Panc1 (cell line): Measurements from ENCODE around the gene METTL25B. TPM values are rescaled to one million over a fixed set of nuclear protein-coding genes. Genes with fewer than 3 reads are reported as not detected.

Source experiments
- ATAC-seq: fragments of 200-7000 bp; cut with Tn5 transposase; 2 replicates; pipeline ENCODE4 v1.9.1; 2020; ENCODE audit warnings: mild to moderate bottlenecking, moderate library complexity
- BruUV-seq: library from RNA; stranded (reverse); fragments of 400-500 nt; replicated peaks from 2 replicates; lab custom pipeline; 2021; lab: Mats Ljungman, UMichigan
- CTCF ChIA-PET: fragments of 300-600 bp; sonication (Branson Sonifier 250); formaldehyde crosslinking; loops from one replicate; lab custom pipeline; 2022; ENCODE audit warnings: antibody characterized with exemption; lab: Charles Lee
- POLR2A ChIA-PET: fragments of 300-600 bp; sonication (Branson Sonifier 250); formaldehyde crosslinking; loops from one replicate; lab custom pipeline; 2022; ENCODE audit warnings: antibody characterized with exemption; lab: Charles Lee
- DNase-seq: peaks from one replicate; pipeline ENCODE4 v3.0.0-alpha.2; 2010; ENCODE audit warnings: low read depth, low spot score
- H3K27ac ChIP-seq: 2 replicates; pipeline ENCODE4 v1.5.1; 2011; ENCODE audit warnings: mild to moderate bottlenecking, low read length, inconsistent platforms
- H3K27me3 ChIP-seq: fragments of 200-500 bp; sonication (Bioruptor generic); 2 replicates; pipeline ENCODE4 v1.6.0; 2014; ENCODE audit warnings: low read length, inconsistent platforms; ENCODE audit not compliant: control insufficient read depth, insufficient read depth
- H3K36me3 ChIP-seq: fragments of 200-500 bp; sonication (Bioruptor generic); 2 replicates; pipeline ENCODE4 v1.5.1; 2014; ENCODE audit warnings: inconsistent platforms, mild to moderate bottlenecking, low read length, moderate library complexity; ENCODE audit not compliant: control insufficient read depth, insufficient read depth
- H3K4me1 ChIP-seq: 2 replicates; pipeline ENCODE4 v1.5.1; 2011; ENCODE audit warnings: inconsistent platforms, mild to moderate bottlenecking, low read length, moderate library complexity; ENCODE audit not compliant: control insufficient read depth, insufficient read depth
- H3K4me3 ChIP-seq, 2 experiments: 2 replicates each; pipeline ENCODE4 v1.5.1; 2011 to 2012; ENCODE audit warnings: low read depth in 2 of 2, low read length in 2 of 2, mild to moderate bottlenecking in 2 of 2, inconsistent platforms in 1 of 2, moderate library complexity in 1 of 2
- H3K9me3 ChIP-seq: fragments of 200-500 bp; sonication (Bioruptor generic); 2 replicates; pipeline ENCODE4 v1.5.1; 2014; ENCODE audit warnings: low read depth, mild to moderate bottlenecking, inconsistent platforms, low read length, moderate library complexity; ENCODE audit not compliant: control insufficient read depth, insufficient read depth
- CTCF ChIP-seq: fragments of 450-650 bp; IDR thresholded peaks from 2 replicates; pipeline ENCODE4 v1.5.1; 2017; ENCODE audit warnings: mild to moderate bottlenecking
- POLR2AphosphoS5 ChIP-seq: IDR thresholded peaks from 2 replicates; pipeline ENCODE4 v1.6.1; 2012; ENCODE audit warnings: mild to moderate bottlenecking, low read depth, low read length, moderate library complexity
- REST ChIP-seq, 2 experiments: IDR thresholded peaks; 2 replicates each; pipeline ENCODE4 v1.6.1; 2011 to 2012; ENCODE audit warnings: low read depth in 2 of 2, control low read depth in 1 of 2, low read length in 1 of 2, mild to moderate bottlenecking in 1 of 2, moderate library complexity in 1 of 2; ENCODE audit not compliant: insufficient read depth in 1 of 2
- SIN3A ChIP-seq: IDR thresholded peaks from 2 replicates; pipeline ENCODE4 v1.6.1; 2012; ENCODE audit warnings: low read depth, mild to moderate bottlenecking, low read length, moderate library complexity, borderline replicate concordance; ENCODE audit not compliant: insufficient read depth
- TCF7L2 ChIP-seq: IDR thresholded peaks from 2 replicates; pipeline ENCODE4 v1.6.1; 2011; ENCODE audit warnings: mild to moderate bottlenecking, low read depth, low read length, inconsistent platforms
- in situ Hi-C: cut with HindIII; loops from 2 replicates; pipeline ENCODE4 v1.10.0; 2016; ENCODE audit warnings: low sequenced_read_pairs, low pct_unique_long_range_greater_than_20kb
- intact Hi-C: fragments of 100-400 bp; cut with micrococcal nuclease; formaldehyde crosslinking; loops from one replicate; pipeline ENCODE4 v1.10.0; 2022; ENCODE audit not compliant: unreplicated experiment
- total RNA-seq: library from RNA; stranded (reverse); gene quantifications from one replicate; pipeline ENCODE4 v1.2.1, GENCODE V29; 2021; ENCODE audit not compliant: unreplicated experiment

The METTL25B gene
- total RNA-seq, 1 experiment from 2014 or later, result 32.8 TPM

- 0 out of 2 replicates have a peak, but pooled peaks cover 5% of the 10 kb centered on the region for H3K4me1 ChIP-seq
- DNase-seq (no peak), ATAC-seq (no peak)
- no peaks in the 10 kb centered on the region for H3K9me3 ChIP-seq
- H3K27ac ChIP-seq, result no peak overlapping the region
- ChIA-PET CTCF (no interaction called here), POLR2A (no interaction called here)
- intact Hi-C loops, result no loop called here
- no peak for TF ChIP-seq TCF7L2
- TF ChIP-seq CTCF, result no peak
- TF ChIP-seq REST (IDR thresholded peaks at IDR 0.05; ENCODE audit: insufficient read depth in 1 of 2, low read depth in 2 of 2, low read length in 1 of 2), result no peak
- TF ChIP-seq SIN3A, result no peak
- no peak for TF ChIP-seq POLR2AphosphoS5
- BruUV-seq, result TSS peak; percentile 37
- no peaks in the 10 kb centered on the region; the same call in 1 of the 2 replicates for H3K36me3 ChIP-seq
- no peak overlapping the region for H3K4me3 ChIP-seq
- in situ Hi-C loops, result no loop called here
- H3K27me3 ChIP-seq, result no peaks in the 10 kb centered on the region
These were observed 53.4 kb downstream of the METTL25B start for GRCh38 chr1:156781585-156782186.

- DNase-seq (no peak), ATAC-seq (no peak)
- ChIA-PET POLR2A (no interaction called here), CTCF (no interaction called here)
- intact Hi-C loops, result no loop called here
- Histone ChIP-seq H3K27ac (no peak overlapping the region), H3K36me3 (no peaks in the 10 kb centered on the region; the same call in 1 of the 2 replicates), H3K27me3 (no peaks in the 10 kb centered on the region), H3K4me3 (no peak overlapping the region), H3K9me3 (no peaks in the 10 kb centered on the region), H3K4me1 (no peaks in the 10 kb centered on the region)
- BruUV-seq, result no TSS peak
- no peak for TF ChIP-seq TCF7L2
- no peak for TF ChIP-seq POLR2AphosphoS5
- in situ Hi-C loops, result no loop called here
These were observed 57.2 kb downstream of the METTL25B start for GRCh38 chr1:156785458-156785857.

Other genes starting within 250 kb of the METTL25B start
- 30.9 TPM for gene MEF2D, start 227.7 kb upstream of the METTL25B start, total RNA-seq
- gene IQGAP3, start 155.9 kb upstream of the METTL25B start, total RNA-seq, result 25.6 TPM
- gene TTC24, start 148.7 kb upstream of the METTL25B start, total RNA-seq, result not detected
- 211 TPM for gene NAXE, start 136.7 kb upstream of the METTL25B start, total RNA-seq
- 44.4 TPM for gene GPATCH4, start 127.0 kb upstream of the METTL25B start, total RNA-seq
- 0.21 TPM for gene HAPLN2, start 109.1 kb upstream of the METTL25B start, total RNA-seq
- 0.57 TPM for gene BCAN, start 86.4 kb upstream of the METTL25B start, total RNA-seq
- 56.3 TPM for gene NES, start 51.1 kb upstream of the METTL25B start, total RNA-seq
- gene CRABP2, start 22.9 kb upstream of the METTL25B start, total RNA-seq, result 1,115 TPM
- 40.6 TPM for gene ISG20L2, start 297 bp downstream of the METTL25B start, total RNA-seq
- gene MRPL24, start 12.6 kb downstream of the METTL25B start, total RNA-seq, result 80.4 TPM
- 325 TPM for gene HDGF, start 23.2 kb downstream of the METTL25B start, total RNA-seq
- 78.5 TPM for gene PRCC, start 39.1 kb downstream of the METTL25B start, total RNA-seq
- 0.69 TPM for gene SH2D2A, start 88.4 kb downstream of the METTL25B start, total RNA-seq
- not detected for gene INSRR, start 130.6 kb downstream of the METTL25B start, total RNA-seq
- 0.21 TPM for gene NTRK1, start 132.4 kb downstream of the METTL25B start, total RNA-seq
- 16.1 TPM for gene PEAR1, start 165.2 kb downstream of the METTL25B start, total RNA-seq
- gene LRRC71, start 192.2 kb downstream of the METTL25B start, total RNA-seq, result 0.77 TPM